IPS DF 6.9 (cell line): ENCODE data around the gene MOSMO.

Experiments used
- DNase-seq: peaks from one replicate; pipeline ENCODE4 v3.0.0-alpha.2; 2013; ENCODE audit warnings: low read depth, low spot score
- H3K27ac ChIP-seq: one replicate; pipeline ENCODE4 v1.5.1; 2013; ENCODE audit warnings: low read length, control low read depth
- H3K27me3 ChIP-seq: 2 replicates; pipeline ENCODE4 v1.6.1; 2013; ENCODE audit warnings: mild to moderate bottlenecking, low read length; ENCODE audit not compliant: control insufficient read depth, insufficient read depth
- H3K36me3 ChIP-seq: 2 replicates; pipeline ENCODE4 v1.6.1; 2013; ENCODE audit warnings: low read length; ENCODE audit not compliant: control insufficient read depth, insufficient read depth
- H3K4me1 ChIP-seq: 2 replicates; pipeline ENCODE4 v1.6.1; 2013; ENCODE audit warnings: low read length; ENCODE audit not compliant: control insufficient read depth, insufficient read depth
- H3K4me3 ChIP-seq: 2 replicates; pipeline ENCODE4 v1.5.1; 2013; ENCODE audit warnings: mild to moderate bottlenecking, low read length
- H3K9me3 ChIP-seq: 2 replicates; pipeline ENCODE4 v1.6.1; 2013; ENCODE audit warnings: low read length, inconsistent platforms; ENCODE audit not compliant: control insufficient read depth, insufficient read depth
- WGBS: extraction: QIAGEN DNeasy Blood & Tissue Kit; methylation state at CpG from one replicate; pipeline ENCODE4 v1.1.7; 2013; ENCODE audit warnings: mixed read lengths, missing lambda C conversion rate; ENCODE audit not compliant: insufficient read length, insufficient coverage; 5-methylcytosine and 5-hydroxymethylcytosine counted together

MOSMO gene

DNA sequence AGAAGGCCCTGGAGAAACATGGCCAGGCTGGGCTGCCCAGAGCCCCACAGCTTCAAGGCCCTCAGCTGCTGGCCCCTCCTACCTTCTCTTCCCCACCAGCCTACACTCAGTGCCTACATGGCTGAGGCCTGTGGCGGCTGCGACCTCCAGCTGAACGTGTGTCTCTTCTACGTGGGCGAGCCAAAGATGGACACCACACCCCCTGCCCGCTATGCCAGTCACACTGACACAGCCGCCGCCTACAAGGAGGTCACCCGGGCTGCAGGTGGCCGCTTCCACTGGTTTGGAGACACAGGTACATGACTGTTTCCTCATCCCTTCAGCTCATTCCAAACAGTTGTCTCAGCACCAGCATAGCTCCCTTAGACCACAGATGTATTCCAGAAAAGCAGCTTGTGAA is 124.9 kb downstream of the MOSMO start:
- no CpG with 5 or more reads among the region's 10 CpGs for WGBS
- Histone ChIP-seq H3K27ac (no peak overlapping the region), H3K9me3 (no peaks in the 10 kb centered on the region), H3K4me1 (no peaks in the 10 kb centered on the region), H3K4me3 (no peak overlapping the region), H3K27me3 (no peaks in the 10 kb centered on the region), H3K36me3 (no peaks in the 10 kb centered on the region)
- DNase-seq = no peak
